Measurements from ENCODE around the gene POLDIP3.

Gene POLDIP3

GRCh38 chr22:42614312-42615091 lies at the start of gene POLDIP3:
Gene POLDIP3 (minus strand): TSS chr22:42614883. CDS start chr22:42614857, 26 bp downstream.
- DNase-seq (ENCODE audit: low read depth in 2 of 2) = peak; percentile 98 to 99

- peak; percentile 55 to 74 for DNase-seq (ENCODE audit: low read depth in 2 of 2)
Measured at GRCh38 chr22:42661985-42662831, 47.5 kb upstream of the POLDIP3 start.

- no peak for DNase-seq (ENCODE audit: low read depth in 2 of 2)
Measured at GRCh38 chr22:42656578-42656977, 41.9 kb upstream of the POLDIP3 start.

GRCh38 chr22:42655693-42656092 lies 41.0 kb upstream of the POLDIP3 start:
- no peak for DNase-seq (ENCODE audit: low read depth in 2 of 2)

- DNase-seq (ENCODE audit: low read depth in 2 of 2) = no peak
Measured at GRCh38 chr22:42654436-42655073, 39.9 kb upstream of the POLDIP3 start.

- no peak for DNase-seq (ENCODE audit: low read depth in 2 of 2)
Measured at GRCh38 chr22:42653999-42654398, 39.3 kb upstream of the POLDIP3 start.

GRCh38 chr22:42651134-42651533 lies 36.5 kb upstream of the POLDIP3 start:
- DNase-seq (ENCODE audit: low read depth in 2 of 2) = no peak

GRCh38 chr22:42649246-42650099 lies 34.8 kb upstream of the POLDIP3 start, which contains the start of gene CYB5R3:
Gene CYB5R3 (minus strand): TSS chr22:42649392. CDS start chr22:42649315, 77 bp downstream.
- DNase-seq (ENCODE audit: low read depth in 2 of 2) = peak; percentile 67 to 74

GRCh38 chr22:42648368-42649245 lies 33.9 kb upstream of the POLDIP3 start:
- DNase-seq (ENCODE audit: low read depth in 2 of 2) = no peak

- no peak for DNase-seq (ENCODE audit: low read depth in 2 of 2)
Measured at GRCh38 chr22:42648017-42648367, 33.3 kb upstream of the POLDIP3 start.

GRCh38 chr22:42646569-42647525 lies 32.2 kb upstream of the POLDIP3 start:
- DNase-seq (ENCODE audit: low read depth in 2 of 2) = no peak

GRCh38 chr22:42645938-42646568 lies 31.4 kb upstream of the POLDIP3 start:
- no peak for DNase-seq (ENCODE audit: low read depth in 2 of 2)

GRCh38 chr22:42645341-42645937 lies 30.8 kb upstream of the POLDIP3 start:
- DNase-seq (ENCODE audit: low read depth in 2 of 2) = no peak

GRCh38 chr22:42644422-42645340 lies 30.0 kb upstream of the POLDIP3 start:
- no peak for DNase-seq (ENCODE audit: low read depth in 2 of 2)

- no peak for DNase-seq (ENCODE audit: low read depth in 2 of 2)
Measured at GRCh38 chr22:42643634-42644421, 29.1 kb upstream of the POLDIP3 start.
